ENCODE measurements around the gene AHNAK2. TPM values are rescaled to one million over a fixed set of nuclear protein-coding genes. Genes with fewer than 3 reads are reported as not detected.

Gene AHNAK2
- total and polyA plus RNA-seq, 9 of the 15 experiments (the other 6 are each of a cell fraction or from before 2014, with no cell fraction given): 0.04 to 0.09 (median 0.04) TPM; not detected in 6

DNA sequence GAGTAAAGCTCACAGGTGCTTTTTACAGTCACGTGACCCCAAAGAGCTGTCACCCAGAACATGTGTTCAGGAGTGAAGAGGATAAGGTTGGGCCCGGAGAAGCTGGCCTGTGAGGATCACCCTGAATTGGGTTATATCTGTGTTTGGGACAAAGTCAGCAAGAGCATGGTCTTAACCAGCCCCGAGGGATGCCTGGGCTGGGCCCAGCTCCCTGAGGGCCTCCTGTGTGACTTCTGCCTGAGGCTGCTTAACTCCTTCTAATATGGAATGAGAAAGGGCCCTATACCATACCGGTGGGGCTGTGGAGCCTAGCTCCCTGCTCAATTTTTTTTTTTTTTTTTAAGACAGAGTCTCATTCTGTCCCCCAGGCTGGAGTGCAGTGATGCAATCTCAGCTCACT, 40.2 kb upstream of the AHNAK2 start:
- H3K4me3 ChIP-seq: no peak overlapping the region; the same call in 1 of the 2 replicates
- CTCF ChIA-PET (ENCODE audit: low intra/inter-chr PET ratio): interaction anchor here (0.6 kb wide), 1 partner anchor 125 kb away, joined by 6 read pairs; no protein-coding TSS in a partner anchor
- WGBS (ENCODE audit: insufficient coverage, low coverage, missing lambda C conversion rate): 55% methylated on average over 4 of the region's 4 CpGs
- DNase-seq (ENCODE audit: extremely low read depth in 1 of 4, low spot score in 3 of 4): no peak
- no peaks in the 10 kb centered on the region for H3K9me3 ChIP-seq (replicated peaks; ENCODE audit: control insufficient read depth, insufficient read depth, low read depth, low read length)
- TF ChIP-seq NFIC (IDR thresholded peaks at IDR 0.05): no peak
- TF ChIP-seq, protein P1, sequence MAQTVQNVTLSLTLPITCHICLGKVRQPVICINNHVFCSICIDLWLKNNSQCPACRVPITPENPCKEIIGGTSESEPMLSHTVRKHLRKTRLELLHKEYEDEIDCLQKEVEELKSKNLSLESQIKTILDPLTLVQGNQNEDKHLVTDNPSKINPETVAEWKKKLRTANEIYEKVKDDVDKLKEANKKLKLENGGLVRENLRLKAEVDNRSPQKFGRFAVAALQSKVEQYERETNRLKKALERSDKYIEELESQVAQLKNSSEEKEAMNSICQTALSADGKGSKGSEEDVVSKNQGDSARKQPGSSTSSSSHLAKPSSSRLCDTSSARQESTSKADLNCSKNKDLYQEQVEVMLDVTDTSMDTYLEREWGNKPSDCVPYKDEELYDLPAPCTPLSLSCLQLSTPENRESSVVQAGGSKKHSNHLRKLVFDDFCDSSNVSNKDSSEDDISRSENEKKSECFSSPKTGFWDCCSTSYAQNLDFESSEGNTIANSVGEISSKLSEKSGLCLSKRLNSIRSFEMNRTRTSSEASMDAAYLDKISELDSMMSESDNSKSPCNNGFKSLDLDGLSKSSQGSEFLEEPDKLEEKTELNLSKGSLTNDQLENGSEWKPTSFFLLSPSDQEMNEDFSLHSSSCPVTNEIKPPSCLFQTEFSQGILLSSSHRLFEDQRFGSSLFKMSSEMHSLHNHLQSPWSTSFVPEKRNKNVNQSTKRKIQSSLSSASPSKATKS (CRISPR knock-in tag; IDR thresholded peaks at IDR 0.05): no peak
- H3K4me1 ChIP-seq (replicated peaks in 1 of 2; ENCODE audit: control insufficient read depth in 2 of 2, insufficient read depth in 2 of 2, low read length in 2 of 2): peaks cover 37 to 40% of the 10 kb centered on the region in 2 experiments
- peaks cover 87% of the 10 kb centered on the region for H3K79me2 ChIP-seq (ENCODE audit: control insufficient read depth, insufficient read depth, low read length)
- intact Hi-C loops (cut with micrococcal nuclease) (loop anchor here (5.0 kb wide), 1 partner anchor 41 kb away; the partner anchor contains the start of gene AHNAK2), in situ Hi-C loops (cut with MboI) (no loop called here)
- H3K36me3 ChIP-seq (ENCODE audit: control insufficient read depth, insufficient read depth, low read length): peaks cover 27% of the 10 kb centered on the region; the same call in 2 of the 3 replicates
- H3K9me1 ChIP-seq (ENCODE audit: control insufficient read depth, insufficient read depth, low read length): peaks cover 4% of the 10 kb centered on the region
- ATAC-seq: no peak
- BruUV-seq (replicated peaks): no TSS peak
- peaks cover 39% of the 10 kb centered on the region for H4K20me1 ChIP-seq (replicated peaks; ENCODE audit: control insufficient read depth, insufficient read depth, low read length)
- POLR2A ChIA-PET: interaction anchor here (0.7 to 2.9 kb wide), 5 partner anchors 8 to 52 kb away, joined by 3 to 16 read pairs (median 7); no protein-coding TSS in a partner anchor
- H3K4me2 ChIP-seq (ENCODE audit: insufficient read depth, low read length): peak overlapping the region; percentile 37
- no peak overlapping the region for H3K27ac ChIP-seq (ENCODE audit: extremely low read depth, low read depth, low read length)
- no peak for FAIRE-seq
- H2AFZ ChIP-seq (ENCODE audit: low read depth, low read length): no peak overlapping the region
- H3K27me3 ChIP-seq (ENCODE audit: control insufficient read depth in 2 of 2, insufficient read depth in 2 of 2, low read length in 2 of 2): no peaks in the 10 kb centered on the region
- H3K9ac ChIP-seq (ENCODE audit: insufficient read depth in 1 of 2, low read depth in 2 of 2, low read length in 2 of 2): no peak overlapping the region; a peak in 1 of 4 replicates

Measured in K562 (cell line).